GM12892 (cell line): ENCODE measurements around the gene FAM161A.

Experiments
- POLR2A ChIP-seq: IDR thresholded peaks from 2 replicates; pipeline ENCODE4 v1.6.1; 2011; ENCODE audit warnings: low read depth, low read length, control low read depth
- POLR2AphosphoS5 ChIP-seq: IDR thresholded peaks from 2 replicates; pipeline ENCODE4 v1.6.1; 2011; ENCODE audit warnings: low read depth, low read length, control low read depth

DNA sequence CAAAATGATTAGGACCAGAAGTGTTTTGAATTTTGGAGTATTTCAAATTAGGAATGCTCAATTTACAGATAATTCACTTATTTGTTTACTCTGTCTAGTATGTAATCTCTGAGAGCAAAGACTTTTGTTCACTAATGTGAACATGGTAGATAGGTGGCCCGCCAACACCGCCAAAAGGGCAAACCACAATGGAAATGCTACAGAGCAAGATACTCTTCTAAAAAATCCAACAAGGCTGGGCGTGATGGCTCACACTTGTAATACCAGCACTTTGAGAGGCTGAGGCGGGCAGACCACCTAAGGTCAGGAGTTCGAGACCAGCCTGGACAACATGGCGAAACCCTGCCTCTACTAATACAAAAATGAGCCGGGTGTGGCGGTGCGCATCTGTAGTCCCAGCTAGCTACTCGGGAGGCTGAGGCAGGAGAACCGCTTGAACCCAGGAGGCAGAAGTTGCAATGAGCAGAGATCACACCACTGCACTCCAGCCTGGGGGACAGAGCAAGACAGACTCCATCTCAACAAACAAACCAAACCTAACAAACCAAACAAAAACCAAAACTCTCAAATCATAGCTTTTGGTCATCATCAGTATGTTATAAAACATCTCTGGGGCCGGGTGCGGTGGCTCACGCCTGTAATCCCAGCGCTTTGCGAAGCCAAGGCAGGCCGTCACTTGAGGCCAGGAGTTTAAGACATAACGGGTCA lies 32.2 kb upstream of the FAM161A start:
- no peak for TF ChIP-seq POLR2AphosphoS5
- TF ChIP-seq POLR2A = no peak
